GM21390 (cell line): ENCODE data around the gene FAM210A.
A peak's percentile ranks its signal among the peaks of the same experiment; 100 is the strongest.

Experiments used
- ATAC-seq: cut with Tn5 transposase; IDR thresholded peaks from one replicate; pipeline ENCODE4 v1.9.1; 2021; ENCODE audit not compliant: unreplicated experiment

Gene FAM210A

GRCh38 chr18:13646633-13647032 lies 79.7 kb downstream of the FAM210A start:
- ATAC-seq, result no peak

DNA sequence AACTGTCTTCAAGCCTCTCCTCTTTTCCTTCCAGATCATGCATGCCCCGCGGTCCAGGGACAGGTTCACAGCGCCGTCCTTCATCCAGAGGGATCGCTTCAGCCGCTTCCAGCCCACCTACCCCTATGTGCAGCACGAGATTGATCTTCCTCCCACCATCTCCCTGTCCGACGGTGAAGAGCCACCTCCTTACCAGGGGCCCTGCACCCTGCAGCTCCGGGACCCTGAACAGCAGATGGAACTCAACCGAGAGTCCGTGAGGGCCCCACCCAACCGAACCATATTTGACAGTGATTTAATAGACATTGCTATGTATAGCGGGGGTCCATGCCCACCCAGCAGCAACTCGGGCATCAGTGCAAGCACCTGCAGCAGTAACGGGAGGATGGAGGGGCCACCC lies 81.3 kb downstream of the FAM210A start:
- no peak for ATAC-seq

GRCh38 chr18:13643261-13643751 lies 83.1 kb downstream of the FAM210A start:
- ATAC-seq, result no peak

- no peak for ATAC-seq
Measured at GRCh38 chr18:13642440-13642827, 83.9 kb downstream of the FAM210A start.

- ATAC-seq, result no peak
Measured at GRCh38 chr18:13641551-13642439, 84.6 kb downstream of the FAM210A start.

- no peak for ATAC-seq
Measured at GRCh38 chr18:13640266-13640860, 86.0 kb downstream of the FAM210A start.

GRCh38 chr18:13638719-13639595 lies 87.4 kb downstream of the FAM210A start:
- no peak for ATAC-seq

- ATAC-seq, result no peak
Measured at GRCh38 chr18:13635046-13635445, 91.3 kb downstream of the FAM210A start.

- ATAC-seq, result no peak
Measured at GRCh38 chr18:13633700-13634099, 92.7 kb downstream of the FAM210A start.

DNA sequence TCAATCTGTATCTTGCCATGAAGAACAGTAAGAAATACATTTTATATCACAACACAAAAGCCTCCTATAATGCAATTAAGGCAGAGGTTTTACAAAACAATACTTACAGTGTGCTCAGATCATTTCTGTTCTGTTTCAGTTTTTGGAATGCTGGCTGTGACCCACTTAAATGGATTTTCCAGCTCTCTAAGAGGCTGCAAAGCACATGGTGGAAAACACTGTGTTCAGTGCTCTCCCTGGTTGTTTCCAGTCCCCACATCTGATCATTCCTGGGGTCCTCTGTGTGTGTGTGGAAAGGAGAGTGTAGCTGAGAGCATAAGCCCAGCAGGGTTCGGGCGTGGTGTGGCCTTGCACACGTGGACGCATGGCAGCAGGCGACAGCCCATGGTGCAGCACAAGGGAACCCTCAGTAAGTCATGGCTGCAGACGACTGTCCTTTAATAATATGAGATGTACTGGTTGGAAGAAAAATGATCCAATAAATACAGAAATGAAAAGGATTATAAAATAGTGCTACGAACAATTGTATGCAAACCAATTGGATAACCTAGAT lies 95.6 kb downstream of the FAM210A start:
- no peak for ATAC-seq

- ATAC-seq, result peak; percentile 78
Measured at GRCh38 chr18:13629841-13630715, 96.3 kb downstream of the FAM210A start.

DNA sequence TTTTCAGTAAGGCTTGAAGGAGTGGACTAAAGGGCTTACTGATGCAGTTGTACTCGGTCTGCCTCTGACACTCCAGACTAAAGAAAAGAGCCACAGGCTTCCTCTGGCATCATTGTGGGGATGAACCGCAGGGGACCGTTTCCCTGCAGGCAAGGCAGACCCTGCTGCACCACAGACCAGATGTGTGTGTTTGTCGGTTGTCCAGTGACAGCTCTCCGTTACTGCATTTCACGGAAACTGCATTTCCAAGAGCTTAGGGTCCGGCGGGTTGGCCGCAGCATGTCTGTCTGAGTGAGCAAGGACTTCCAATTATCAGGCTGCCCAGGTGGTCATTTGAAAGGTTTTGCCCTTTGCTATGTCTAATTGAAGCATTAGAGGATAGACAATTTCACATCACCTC lies 98.1 kb downstream of the FAM210A start:
- no peak for ATAC-seq

DNA sequence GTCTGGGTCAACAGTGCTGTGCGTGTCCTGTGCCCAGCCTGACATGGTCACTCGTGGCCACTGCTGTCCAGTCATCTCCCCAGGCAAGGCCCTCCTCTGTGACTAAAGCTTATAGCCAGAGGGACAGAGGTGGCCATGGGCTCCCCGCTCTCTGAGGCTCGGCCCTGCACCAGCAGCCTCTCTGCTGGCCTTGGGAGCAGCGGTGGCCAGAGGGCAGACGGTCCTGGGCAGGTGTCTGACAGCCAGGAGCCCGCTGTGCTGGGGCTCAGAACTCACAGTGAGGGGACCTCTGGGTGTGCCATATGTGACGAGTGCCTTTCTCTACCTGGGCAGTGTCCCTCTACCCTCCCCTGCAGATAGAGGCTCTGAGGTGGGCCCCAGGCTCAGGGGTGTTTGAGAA lies 98.7 kb downstream of the FAM210A start:
- no peak for ATAC-seq

- ATAC-seq, result no peak
Measured at GRCh38 chr18:13626544-13626908, 99.8 kb downstream of the FAM210A start.

DNA sequence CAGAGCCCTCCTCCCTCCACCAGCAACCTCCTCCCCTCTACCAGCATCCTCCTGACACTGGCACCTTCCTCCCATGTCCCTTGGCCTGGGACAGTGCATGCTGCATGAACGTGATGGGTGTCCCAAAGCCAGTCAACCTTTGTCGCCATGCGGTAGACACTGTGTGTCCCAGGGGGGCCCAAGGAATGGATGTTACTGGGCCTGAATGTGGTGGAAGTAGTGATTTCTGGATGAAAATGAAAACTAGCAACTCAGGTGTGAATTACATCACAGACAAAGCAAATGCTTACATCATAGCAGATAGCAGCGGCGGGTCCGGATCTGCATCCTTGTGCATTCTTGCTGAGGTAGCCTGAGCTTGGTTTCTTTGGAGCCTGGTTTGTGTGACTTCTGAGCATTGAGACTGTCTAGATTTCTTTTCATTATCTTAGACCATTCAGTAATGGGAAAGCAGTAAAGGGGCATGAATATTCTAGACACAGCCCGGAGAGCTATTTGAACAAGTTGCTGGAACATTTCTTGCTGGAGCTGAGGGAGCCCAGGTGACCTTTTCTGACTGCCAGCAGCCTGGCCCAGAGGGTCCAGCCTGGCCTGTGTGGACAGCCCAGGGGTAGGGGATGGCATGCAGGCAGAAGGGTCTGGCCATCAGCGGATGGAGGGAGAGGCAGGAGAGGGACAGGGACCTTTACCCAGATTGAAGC lies 100.4 kb downstream of the FAM210A start:
- ATAC-seq, result no peak

- ATAC-seq, result no peak
Measured at GRCh38 chr18:13625355-13625754, 101.0 kb downstream of the FAM210A start.

DNA sequence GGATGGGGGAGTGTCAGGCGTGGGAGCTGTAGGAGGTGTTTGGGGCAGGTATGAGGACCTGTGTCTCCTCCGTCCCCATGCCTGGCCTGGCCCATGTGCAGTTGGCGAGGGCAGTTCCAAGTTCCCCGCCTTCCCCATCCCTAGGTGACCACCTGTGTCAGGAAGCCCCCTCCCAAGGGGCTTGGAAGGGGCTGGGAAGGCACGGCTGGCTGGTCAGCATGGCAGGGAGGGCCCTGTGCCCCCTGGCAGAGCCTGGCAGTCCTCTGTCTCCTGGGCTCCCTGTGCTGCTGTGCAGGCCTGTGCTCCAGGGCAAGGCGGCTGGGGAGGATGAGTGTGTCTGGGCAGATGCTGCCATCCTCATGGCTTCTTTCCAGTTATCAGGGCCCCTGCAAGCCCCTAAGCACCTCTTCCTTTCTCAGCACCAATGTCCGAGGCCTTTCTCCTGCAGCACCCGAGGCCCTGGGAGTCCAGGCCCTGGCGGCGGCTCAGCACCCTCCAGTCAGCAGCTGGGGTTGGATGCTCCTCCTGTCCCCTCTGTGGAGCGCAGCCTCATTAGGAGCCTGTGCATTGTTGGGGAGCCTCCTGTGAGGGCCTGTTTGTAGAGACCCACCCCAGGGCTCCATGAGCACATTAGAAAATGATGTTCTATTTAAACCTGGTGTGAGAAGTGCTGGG lies 101.7 kb downstream of the FAM210A start:
- no peak for ATAC-seq

DNA sequence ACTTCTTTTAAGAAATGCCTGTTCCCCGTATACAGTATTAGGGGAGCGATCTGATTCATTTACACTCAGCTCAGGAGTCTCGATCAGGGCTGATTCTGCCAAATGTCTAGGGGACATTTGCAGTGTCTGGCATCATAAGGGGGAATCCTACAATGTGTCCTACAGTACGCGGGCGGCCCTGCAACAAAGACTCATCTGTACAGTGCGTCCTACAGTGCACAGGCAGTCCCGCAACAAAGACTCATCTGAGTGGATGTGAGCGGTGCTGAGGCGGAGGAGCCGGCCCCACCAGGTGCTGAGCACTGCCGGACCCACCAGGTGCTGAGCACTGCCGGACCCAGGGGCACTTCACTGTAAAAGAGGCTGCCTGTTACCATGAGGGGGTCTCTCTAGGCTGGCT lies 102.5 kb downstream of the FAM210A start:
- ATAC-seq, result no peak

- no peak for ATAC-seq
Measured at GRCh38 chr18:13623348-13623747, 103.0 kb downstream of the FAM210A start.
